ENCODE measurements around the gene SPOCK3.

DNA sequence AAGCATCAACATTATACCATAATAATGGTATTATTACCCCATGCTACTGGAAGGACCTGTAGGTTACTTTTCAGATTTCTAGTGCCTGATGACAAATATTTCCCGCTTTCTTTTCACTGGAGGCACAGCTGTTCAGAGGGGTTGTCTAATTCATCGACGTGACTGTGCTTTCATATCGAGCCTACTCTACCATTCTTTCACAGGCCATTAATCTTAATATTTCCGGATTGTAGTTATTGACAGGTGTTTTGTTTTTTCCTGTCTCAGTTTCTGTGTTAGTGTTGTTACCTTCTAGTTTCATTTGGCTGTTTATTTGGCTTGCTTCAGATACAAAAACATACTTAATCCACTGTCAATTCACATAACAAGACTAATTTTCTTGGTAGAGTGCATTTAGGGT, 330.9 kb downstream of the SPOCK3 start:
- no peak for TF ChIP-seq CTCF (IDR thresholded peaks at IDR 0.05)
- no peak for TF ChIP-seq POLR2A (IDR thresholded peaks at IDR 0.05)
